BE2C (cell line): ENCODE results near the gene TTC32.

Experiments
- DNase-seq: peaks from one replicate; pipeline ENCODE4 v3.0.0-alpha.2; 2020
- H3K27me3 ChIP-seq: fragments of 250-450 bp; sonication (Bioruptor Pico); 2 replicates; pipeline ENCODE4 v1.5.1; 2020; ENCODE audit warnings: mild to moderate bottlenecking
- H3K36me3 ChIP-seq: fragments of 250-450 bp; sonication (Bioruptor Pico); 2 replicates; pipeline ENCODE4 v1.5.1; 2020; ENCODE audit warnings: mild to moderate bottlenecking
- H3K4me1 ChIP-seq: fragments of 250-450 bp; sonication (Bioruptor Pico); 2 replicates; pipeline ENCODE4 v1.5.1; 2020
- H3K4me3 ChIP-seq: 2 replicates; pipeline ENCODE4 v1.5.1; 2011; ENCODE audit warnings: low read depth, low read length
- H3K9me3 ChIP-seq: fragments of 250-450 bp; sonication (Bioruptor Pico); 2 replicates; pipeline ENCODE4 v1.5.1; 2020
- TF ChIP-seq, protein P1 (sequence below): IDR thresholded peaks from 2 replicates; pipeline ENCODE4 v1.5.1; 2012; ENCODE audit warnings: mild to moderate bottlenecking, low read depth, low read length

The TTC32 gene

GRCh38 chr2:19916385-19916950, 14.7 kb upstream of the TTC32 start:
- no peak for DNase-seq

DNA sequence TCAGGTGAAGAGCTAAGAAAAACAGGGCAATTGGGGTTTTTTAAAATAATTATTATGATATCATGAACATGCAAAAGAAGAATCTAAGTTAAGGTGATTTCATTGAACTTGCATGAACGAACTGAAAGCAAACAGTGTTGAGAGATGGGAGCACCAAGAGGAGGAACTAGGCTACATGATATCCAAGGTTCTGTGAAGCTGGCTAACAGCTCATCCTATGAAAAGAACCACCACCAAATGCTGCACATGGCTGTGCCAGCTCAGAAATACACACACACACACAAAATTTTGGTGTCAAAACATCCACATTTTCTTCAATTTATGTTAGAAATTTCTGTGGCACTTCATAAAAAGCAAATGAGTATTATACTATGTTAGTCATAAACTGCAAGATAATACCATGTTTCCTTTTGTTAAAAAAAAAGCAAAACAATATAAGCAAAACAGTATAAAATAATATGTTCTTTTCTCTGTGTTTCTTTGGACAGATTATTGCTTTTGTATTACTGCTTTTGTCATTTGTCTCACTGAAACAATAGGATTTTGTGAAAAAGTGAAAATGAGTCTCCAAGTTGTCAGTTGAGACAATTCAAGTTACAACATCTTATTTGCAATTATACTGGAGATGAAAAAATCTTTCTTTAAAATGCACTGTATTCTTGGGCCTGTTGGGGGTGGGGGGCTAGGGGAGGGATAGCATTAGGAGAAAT, 12.6 kb upstream of the TTC32 start:
- H3K36me3 ChIP-seq: peaks cover 35% of the 10 kb centered on the region
- no peaks in the 10 kb centered on the region for H3K27me3 ChIP-seq
- DNase-seq: no peak
- TF ChIP-seq, protein P1, sequence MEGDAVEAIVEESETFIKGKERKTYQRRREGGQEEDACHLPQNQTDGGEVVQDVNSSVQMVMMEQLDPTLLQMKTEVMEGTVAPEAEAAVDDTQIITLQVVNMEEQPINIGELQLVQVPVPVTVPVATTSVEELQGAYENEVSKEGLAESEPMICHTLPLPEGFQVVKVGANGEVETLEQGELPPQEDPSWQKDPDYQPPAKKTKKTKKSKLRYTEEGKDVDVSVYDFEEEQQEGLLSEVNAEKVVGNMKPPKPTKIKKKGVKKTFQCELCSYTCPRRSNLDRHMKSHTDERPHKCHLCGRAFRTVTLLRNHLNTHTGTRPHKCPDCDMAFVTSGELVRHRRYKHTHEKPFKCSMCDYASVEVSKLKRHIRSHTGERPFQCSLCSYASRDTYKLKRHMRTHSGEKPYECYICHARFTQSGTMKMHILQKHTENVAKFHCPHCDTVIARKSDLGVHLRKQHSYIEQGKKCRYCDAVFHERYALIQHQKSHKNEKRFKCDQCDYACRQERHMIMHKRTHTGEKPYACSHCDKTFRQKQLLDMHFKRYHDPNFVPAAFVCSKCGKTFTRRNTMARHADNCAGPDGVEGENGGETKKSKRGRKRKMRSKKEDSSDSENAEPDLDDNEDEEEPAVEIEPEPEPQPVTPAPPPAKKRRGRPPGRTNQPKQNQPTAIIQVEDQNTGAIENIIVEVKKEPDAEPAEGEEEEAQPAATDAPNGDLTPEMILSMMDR: no peak
- H3K9me3 ChIP-seq: no peaks in the 10 kb centered on the region; the same call in 1 of the 2 replicates
- no peaks in the 10 kb centered on the region for H3K4me1 ChIP-seq
- no peak overlapping the region for H3K4me3 ChIP-seq

More at GRCh38 chr2:19916385-19916950, 14.7 kb upstream of the TTC32 start:
- TF ChIP-seq, protein P1: no peak
- Histone ChIP-seq H3K4me3 (no peak overlapping the region), H3K36me3 (peaks cover 30% of the 10 kb centered on the region), H3K27me3 (no peaks in the 10 kb centered on the region), H3K9me3 (no peaks in the 10 kb centered on the region; the same call in 1 of the 2 replicates), H3K4me1 (no peaks in the 10 kb centered on the region)

GRCh38 chr2:19911808-19912509, 10.2 kb upstream of the TTC32 start:
- no peak for DNase-seq
- Histone ChIP-seq H3K27me3 (no peaks in the 10 kb centered on the region), H3K4me3 (no peak overlapping the region), H3K36me3 (peaks cover 32% of the 10 kb centered on the region), H3K4me1 (no peaks in the 10 kb centered on the region), H3K9me3 (no peaks in the 10 kb centered on the region; the same call in 1 of the 2 replicates)
- TF ChIP-seq, protein P1: no peak

DNA sequence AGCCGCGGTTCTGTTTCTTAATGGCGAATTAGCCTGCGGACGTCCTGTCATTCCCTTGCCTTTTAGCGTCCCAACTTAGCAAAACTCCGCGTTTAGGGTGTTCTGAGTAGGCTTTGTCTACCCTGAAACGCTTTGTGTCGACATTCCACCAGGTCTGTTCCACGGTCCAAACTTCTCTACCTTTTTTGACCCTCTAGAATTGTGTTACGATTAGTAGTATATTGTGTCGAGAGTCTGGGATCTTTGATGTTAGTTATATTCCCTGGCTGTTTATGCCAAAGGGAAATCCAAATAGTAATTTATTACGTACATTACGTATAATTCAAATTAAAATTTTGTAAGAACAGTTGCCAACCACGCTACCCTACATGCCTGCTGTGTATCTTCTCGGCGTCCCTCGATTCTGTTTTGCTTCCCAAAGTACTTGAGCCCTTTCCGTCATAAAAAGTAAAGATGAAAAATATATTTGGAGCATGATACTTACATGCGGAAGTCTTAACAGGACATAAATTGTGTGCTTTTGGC, 495 bp upstream of the TTC32 start:
- Histone ChIP-seq H3K36me3 (no peaks in the 10 kb centered on the region), H3K27me3 (no peaks in the 10 kb centered on the region), H3K4me3 (peak overlapping the region; percentile 93), H3K9me3 (no peaks in the 10 kb centered on the region), H3K4me1 (no peaks in the 10 kb centered on the region)
- DNase-seq: no peak
- TF ChIP-seq, protein P1: no peak

- Histone ChIP-seq H3K4me3 (peak overlapping the region; percentile 93), H3K4me1 (no peaks in the 10 kb centered on the region), H3K36me3 (no peaks in the 10 kb centered on the region), H3K27me3 (no peaks in the 10 kb centered on the region), H3K9me3 (no peaks in the 10 kb centered on the region)
- no peak for DNase-seq
- TF ChIP-seq, protein P1: no peak
Observed at GRCh38 chr2:19900931-19901441, 797 bp downstream of the TTC32 start.
